ENCODE results near the gene GPR45.

DNA sequence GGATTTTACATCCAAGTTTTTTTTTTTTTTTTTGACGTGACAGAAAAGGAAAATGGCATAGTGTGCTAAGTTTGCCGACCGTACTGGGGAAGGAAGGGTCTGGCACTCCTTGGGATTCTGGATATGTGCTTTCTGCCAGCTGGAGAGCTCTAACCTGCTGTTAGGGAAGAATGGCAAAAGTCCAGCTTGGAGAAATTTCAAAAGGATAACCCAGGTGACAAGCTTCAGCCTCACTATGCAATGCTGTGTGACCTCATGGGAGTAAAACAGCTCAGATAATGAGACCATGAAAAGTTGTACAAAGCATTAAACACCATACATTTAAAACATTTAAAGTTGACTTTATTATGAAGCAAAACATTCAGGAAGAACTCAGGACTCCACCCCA lies 10.3 kb upstream of the GPR45 start:
- TF ChIP-seq, protein P1, sequence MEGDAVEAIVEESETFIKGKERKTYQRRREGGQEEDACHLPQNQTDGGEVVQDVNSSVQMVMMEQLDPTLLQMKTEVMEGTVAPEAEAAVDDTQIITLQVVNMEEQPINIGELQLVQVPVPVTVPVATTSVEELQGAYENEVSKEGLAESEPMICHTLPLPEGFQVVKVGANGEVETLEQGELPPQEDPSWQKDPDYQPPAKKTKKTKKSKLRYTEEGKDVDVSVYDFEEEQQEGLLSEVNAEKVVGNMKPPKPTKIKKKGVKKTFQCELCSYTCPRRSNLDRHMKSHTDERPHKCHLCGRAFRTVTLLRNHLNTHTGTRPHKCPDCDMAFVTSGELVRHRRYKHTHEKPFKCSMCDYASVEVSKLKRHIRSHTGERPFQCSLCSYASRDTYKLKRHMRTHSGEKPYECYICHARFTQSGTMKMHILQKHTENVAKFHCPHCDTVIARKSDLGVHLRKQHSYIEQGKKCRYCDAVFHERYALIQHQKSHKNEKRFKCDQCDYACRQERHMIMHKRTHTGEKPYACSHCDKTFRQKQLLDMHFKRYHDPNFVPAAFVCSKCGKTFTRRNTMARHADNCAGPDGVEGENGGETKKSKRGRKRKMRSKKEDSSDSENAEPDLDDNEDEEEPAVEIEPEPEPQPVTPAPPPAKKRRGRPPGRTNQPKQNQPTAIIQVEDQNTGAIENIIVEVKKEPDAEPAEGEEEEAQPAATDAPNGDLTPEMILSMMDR (IDR thresholded peaks at IDR 0.05), result no peak
- TF ChIP-seq POLR2A (IDR thresholded peaks at IDR 0.05; ENCODE audit: low read depth) (no peak), EP300 (IDR thresholded peaks at IDR 0.05) (no peak), POLR2AphosphoS5 (IDR thresholded peaks at IDR 0.05) (no peak)
